DMS 273 treated with DMSO at 0.1 percent for 48 hours (cell line): ENCODE measurements around the gene PI4K2B.
"Not testable (repeated sequence)": the region's sequence is repeated elsewhere in the genome, so short reads cannot be mapped to it uniquely, and the experiment has no call there.

Experiments used
- DNase-seq: peaks from one replicate; lab custom pipeline; 2025; lab: John Stamatoyannopoulos, UW

PI4K2B gene

GRCh38 chr4:25306518-25307057 lies 72.8 kb downstream of the PI4K2B start:
- DNase-seq = no peak

- no peak for DNase-seq
Observed at GRCh38 chr4:25307596-25307995, 73.8 kb downstream of the PI4K2B start.

GRCh38 chr4:25308306-25308705 lies 74.5 kb downstream of the PI4K2B start:
- no peak for DNase-seq

GRCh38 chr4:25308761-25309160 lies 74.9 kb downstream of the PI4K2B start:
- no peak for DNase-seq

- DNase-seq = no peak
Observed at GRCh38 chr4:25310066-25310802, 76.4 kb downstream of the PI4K2B start.

GRCh38 chr4:25310803-25311166 lies 77.0 kb downstream of the PI4K2B start:
- no peak for DNase-seq

- DNase-seq = peak; percentile 43
Observed at GRCh38 chr4:25312496-25313200, 78.8 kb downstream of the PI4K2B start, which contains the start of gene ZCCHC4. TSS of gene ZCCHC4 (plus strand) at chr4:25312774. CDS start at chr4:25312810, 36 bp downstream.

- DNase-seq = no peak
Observed at GRCh38 chr4:25313201-25313895, 79.5 kb downstream of the PI4K2B start.

GRCh38 chr4:25320336-25320735 lies 86.5 kb downstream of the PI4K2B start:
- no peak for DNase-seq

- no peak for DNase-seq
Observed at GRCh38 chr4:25320773-25321172, 86.9 kb downstream of the PI4K2B start.

GRCh38 chr4:25321703-25322102 lies 87.9 kb downstream of the PI4K2B start:
- DNase-seq = no peak

- DNase-seq = not testable (repeated sequence)
Observed at GRCh38 chr4:25328463-25328862, 94.6 kb downstream of the PI4K2B start.
